HG02870 (cell line): Measurements from ENCODE around the gene CALML6.
"Not testable (repeated sequence)": the region's sequence is repeated elsewhere in the genome, so short reads cannot be mapped to it uniquely, and the experiment has no call there.

Source experiments
- ATAC-seq: cut with Tn5 transposase; IDR thresholded peaks from one replicate; pipeline ENCODE4 v1.9.1; 2021; ENCODE audit warnings: mild to moderate bottlenecking, moderate library complexity; ENCODE audit not compliant: unreplicated experiment

The CALML6 gene

GRCh38 chr1:1924386-1924785, 9.3 kb downstream of the CALML6 start:
- no peak for ATAC-seq

- no peak for ATAC-seq
Observed at GRCh38 chr1:1924849-1925248, 9.8 kb downstream of the CALML6 start.

GRCh38 chr1:1925437-1926345, 10.6 kb downstream of the CALML6 start:
- no peak for ATAC-seq

GRCh38 chr1:1926346-1926811, 11.3 kb downstream of the CALML6 start:
- no peak for ATAC-seq

- no peak for ATAC-seq
Observed at GRCh38 chr1:1926886-1927660, 12.0 kb downstream of the CALML6 start.

- ATAC-seq, result no peak
Observed at GRCh38 chr1:1927751-1928150, 12.7 kb downstream of the CALML6 start.

- no peak for ATAC-seq
Observed at GRCh38 chr1:1928231-1929101, 13.4 kb downstream of the CALML6 start.

GRCh38 chr1:1929102-1929638, 14.1 kb downstream of the CALML6 start:
- no peak for ATAC-seq

- no peak for ATAC-seq
Observed at GRCh38 chr1:1929639-1930545, 14.8 kb downstream of the CALML6 start.

- not testable (repeated sequence) for ATAC-seq
Observed at GRCh38 chr1:1934848-1935247, 19.8 kb downstream of the CALML6 start.

GRCh38 chr1:1937061-1937460, 22.0 kb downstream of the CALML6 start:
- no peak for ATAC-seq

GRCh38 chr1:1937549-1938275, 22.7 kb downstream of the CALML6 start:
- no peak for ATAC-seq

- no peak for ATAC-seq
Observed at GRCh38 chr1:1938276-1938573, 23.2 kb downstream of the CALML6 start.

DNA sequence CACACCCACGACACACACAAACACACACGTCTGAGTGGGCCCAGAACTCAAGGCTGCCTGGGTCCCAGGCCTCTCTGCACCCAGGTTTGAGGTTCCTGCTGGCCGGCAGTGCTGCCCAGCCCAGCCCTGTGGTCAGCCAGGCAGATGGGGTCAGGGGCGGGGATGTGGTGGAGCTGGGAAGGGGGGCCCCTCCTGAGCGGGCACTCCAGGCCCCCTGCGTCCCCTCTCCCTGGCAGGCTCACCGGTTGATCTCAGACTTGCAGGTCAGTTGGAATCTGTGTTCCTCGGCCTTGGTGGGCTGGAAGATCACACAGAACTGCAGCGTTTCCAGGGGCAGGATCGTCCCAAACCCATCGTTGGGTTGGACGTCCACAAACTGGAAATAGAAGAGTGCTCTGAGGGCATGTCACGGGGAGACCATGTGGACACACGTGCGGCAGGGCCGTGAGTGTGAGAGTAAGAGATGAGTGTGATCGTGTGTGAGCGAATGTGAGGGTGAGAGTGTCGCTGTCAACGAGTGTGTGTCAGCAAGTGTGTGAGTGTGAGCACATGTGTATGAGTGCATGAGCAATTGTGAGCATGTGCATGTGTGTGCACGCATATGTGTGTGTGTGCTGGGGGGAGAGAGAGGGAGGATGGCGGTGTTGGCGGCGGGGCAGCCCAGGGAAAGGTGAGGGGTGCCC, 23.7 kb downstream of the CALML6 start:
- no peak for ATAC-seq

- no peak for ATAC-seq
Observed at GRCh38 chr1:1939296-1940122, 24.4 kb downstream of the CALML6 start.

DNA sequence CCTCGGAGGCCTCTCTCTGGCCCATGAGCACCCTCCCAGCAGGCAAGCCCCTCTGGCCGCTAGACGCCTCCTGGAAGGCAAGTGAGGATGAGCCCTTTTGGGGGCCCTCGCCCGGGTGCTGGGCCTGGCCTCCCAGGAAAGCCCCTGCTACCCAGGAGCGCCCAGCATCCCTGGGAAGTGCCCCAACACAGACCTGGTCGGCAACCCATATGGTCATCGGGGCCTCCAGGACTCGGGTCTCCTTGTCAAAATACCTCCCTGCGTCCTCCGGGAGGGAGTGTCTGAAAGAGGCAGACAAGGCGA, 25.0 kb downstream of the CALML6 start:
- no peak for ATAC-seq

- ATAC-seq, result no peak
Observed at GRCh38 chr1:1941211-1941841, 26.3 kb downstream of the CALML6 start.
